GM21529 (cell line): ENCODE data around the gene RIMS4.
"Not testable (repeated sequence)": the region's sequence is repeated elsewhere in the genome, so short reads cannot be mapped to it uniquely, and the experiment has no call there.

Experiments
- ATAC-seq: cut with Tn5 transposase; IDR thresholded peaks from one replicate; pipeline ENCODE4 v1.9.1; 2021; ENCODE audit not compliant: unreplicated experiment

The RIMS4 gene

GRCh38 chr20:44765701-44766347 is 44.5 kb downstream of the RIMS4 start:
- ATAC-seq, result no peak

GRCh38 chr20:44765091-44765490 is 45.3 kb downstream of the RIMS4 start:
- no peak for ATAC-seq

GRCh38 chr20:44763798-44764197 is 46.5 kb downstream of the RIMS4 start:
- ATAC-seq, result not testable (repeated sequence)

- ATAC-seq, result no peak
Observed at GRCh38 chr20:44762466-44763140, 47.7 kb downstream of the RIMS4 start.

GRCh38 chr20:44761423-44761822 is 48.9 kb downstream of the RIMS4 start:
- ATAC-seq, result no peak

GRCh38 chr20:44759595-44759994 is 50.8 kb downstream of the RIMS4 start:
- ATAC-seq, result no peak

GRCh38 chr20:44758247-44759101 is 51.9 kb downstream of the RIMS4 start:
- ATAC-seq, result no peak

- no peak for ATAC-seq
Observed at GRCh38 chr20:44756956-44757355, 53.4 kb downstream of the RIMS4 start.

- no peak for ATAC-seq
Observed at GRCh38 chr20:44756011-44756688, 54.2 kb downstream of the RIMS4 start.

GRCh38 chr20:44754554-44754953 is 55.8 kb downstream of the RIMS4 start:
- no peak for ATAC-seq

GRCh38 chr20:44752099-44752931 is 58.0 kb downstream of the RIMS4 start:
- ATAC-seq, result no peak

GRCh38 chr20:44750081-44750805 is 60.1 kb downstream of the RIMS4 start:
- ATAC-seq, result no peak

- ATAC-seq, result no peak
Observed at GRCh38 chr20:44748005-44748370, 62.4 kb downstream of the RIMS4 start.

GRCh38 chr20:44747166-44748004 is 63.0 kb downstream of the RIMS4 start:
- no peak for ATAC-seq

GRCh38 chr20:44746367-44747165 is 63.8 kb downstream of the RIMS4 start:
- no peak for ATAC-seq

- no peak for ATAC-seq
Observed at GRCh38 chr20:44745598-44746366, 64.6 kb downstream of the RIMS4 start, which contains the start of gene KCNK15. Gene KCNK15, plus strand, starts transcription at chr20:44745865. Its CDS starts 46 bp downstream, at chr20:44745911.

- no peak for ATAC-seq
Observed at GRCh38 chr20:44745122-44745597, 65.2 kb downstream of the RIMS4 start.
